Measurements from ENCODE around the gene ATXN10. TPM values are rescaled to one million over a fixed set of nuclear protein-coding genes. Genes with fewer than 3 reads are reported as not detected.

The ATXN10 gene
- total and polyA plus RNA-seq, 2 donors (not counting 1 experiment from before 2014, with no cell fraction given), result 164 to 350 TPM

DNA sequence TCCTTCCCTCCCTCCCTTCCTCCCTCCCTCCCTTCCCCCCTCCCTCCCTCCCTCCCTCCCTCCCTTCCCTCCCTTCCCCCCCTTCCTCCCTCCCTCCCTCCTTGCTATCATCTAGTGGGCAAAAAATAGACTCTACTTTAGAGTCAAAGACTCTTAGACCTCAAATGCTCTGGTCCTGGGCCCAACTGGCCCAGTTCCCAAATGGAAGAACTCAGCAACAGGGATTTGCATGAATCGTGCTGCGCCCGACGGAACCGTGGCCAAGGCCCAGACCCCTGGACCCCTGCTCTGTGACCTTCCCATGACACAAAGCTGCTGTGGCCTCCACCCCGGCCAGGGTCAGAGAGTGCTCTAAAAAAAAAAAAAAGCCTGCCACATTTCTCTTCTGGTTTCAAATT is 207.9 kb downstream of the ATXN10 start:
- Histone ChIP-seq H3K4me2 (ENCODE audit: extremely low read depth, insufficient read depth, low read length) (no peak overlapping the region), H3K9ac (ENCODE audit: insufficient read depth, low read length) (no peak overlapping the region), H3K4me1 (ENCODE audit: control insufficient read depth, extremely low read depth, insufficient read depth, low read length) (no peaks in the 10 kb centered on the region), H3K27ac (ENCODE audit: insufficient read depth, low read length) (no peak overlapping the region), H3K27me3 (ENCODE audit: control insufficient read depth, insufficient read depth, low read length) (peaks cover 19% of the 10 kb centered on the region), H3K4me3 (replicated peaks in 1 of 4; ENCODE audit: control extremely low read depth in 1 of 4, insufficient read depth in 1 of 4, low read depth in 3 of 4, low read length in 4 of 4) (no peak overlapping the region), H4K20me1 (ENCODE audit: control insufficient read depth, extremely low read depth, insufficient read depth, low read length) (no peaks in the 10 kb centered on the region), H2AFZ (ENCODE audit: low read length) (no peak overlapping the region), H3K79me2 (ENCODE audit: control insufficient read depth, insufficient read depth, low read length) (no peaks in the 10 kb centered on the region), H3K9me3 (ENCODE audit: control insufficient read depth, insufficient read depth, low read depth, low read length) (no peaks in the 10 kb centered on the region), H3K36me3 (ENCODE audit: control insufficient read depth, insufficient read depth, low read length) (no peaks in the 10 kb centered on the region)
- TF ChIP-seq EZH2 (IDR thresholded peaks at IDR 0.05; ENCODE audit: low read length, missing control alignments) (no peak), CTCF (conservative IDR thresholded peaks at IDR 0.05 in 1 of 2, IDR thresholded peaks at IDR 0.05 in 1 of 2; ENCODE audit: low read depth in 1 of 2, low read length in 2 of 2) (no peak)
- no peak for DNase-seq (ENCODE audit: low read depth in 2 of 2)

GRCh38 chr22:45880091-45880715 is 208.6 kb downstream of the ATXN10 start:
- Histone ChIP-seq H3K9me3 (ENCODE audit: control insufficient read depth, insufficient read depth, low read depth, low read length) (no peaks in the 10 kb centered on the region), H3K4me1 (ENCODE audit: control insufficient read depth, extremely low read depth, insufficient read depth, low read length) (no peaks in the 10 kb centered on the region), H3K27ac (ENCODE audit: insufficient read depth, low read length) (no peak overlapping the region), H3K36me3 (ENCODE audit: control insufficient read depth, insufficient read depth, low read length) (no peaks in the 10 kb centered on the region), H3K4me3 (replicated peaks in 1 of 4; ENCODE audit: control extremely low read depth in 1 of 4, insufficient read depth in 1 of 4, low read depth in 3 of 4, low read length in 4 of 4) (no peak overlapping the region), H3K4me2 (ENCODE audit: extremely low read depth, insufficient read depth, low read length) (no peak overlapping the region), H3K27me3 (ENCODE audit: control insufficient read depth, insufficient read depth, low read length) (peaks cover 19% of the 10 kb centered on the region), H3K79me2 (ENCODE audit: control insufficient read depth, insufficient read depth, low read length) (no peaks in the 10 kb centered on the region), H3K9ac (ENCODE audit: insufficient read depth, low read length) (no peak overlapping the region), H4K20me1 (ENCODE audit: control insufficient read depth, extremely low read depth, insufficient read depth, low read length) (no peaks in the 10 kb centered on the region), H2AFZ (ENCODE audit: low read length) (no peak overlapping the region)
- TF ChIP-seq EZH2 (IDR thresholded peaks at IDR 0.05; ENCODE audit: low read length, missing control alignments), result no peak
- DNase-seq (ENCODE audit: low read depth in 2 of 2), result no peak

DNA sequence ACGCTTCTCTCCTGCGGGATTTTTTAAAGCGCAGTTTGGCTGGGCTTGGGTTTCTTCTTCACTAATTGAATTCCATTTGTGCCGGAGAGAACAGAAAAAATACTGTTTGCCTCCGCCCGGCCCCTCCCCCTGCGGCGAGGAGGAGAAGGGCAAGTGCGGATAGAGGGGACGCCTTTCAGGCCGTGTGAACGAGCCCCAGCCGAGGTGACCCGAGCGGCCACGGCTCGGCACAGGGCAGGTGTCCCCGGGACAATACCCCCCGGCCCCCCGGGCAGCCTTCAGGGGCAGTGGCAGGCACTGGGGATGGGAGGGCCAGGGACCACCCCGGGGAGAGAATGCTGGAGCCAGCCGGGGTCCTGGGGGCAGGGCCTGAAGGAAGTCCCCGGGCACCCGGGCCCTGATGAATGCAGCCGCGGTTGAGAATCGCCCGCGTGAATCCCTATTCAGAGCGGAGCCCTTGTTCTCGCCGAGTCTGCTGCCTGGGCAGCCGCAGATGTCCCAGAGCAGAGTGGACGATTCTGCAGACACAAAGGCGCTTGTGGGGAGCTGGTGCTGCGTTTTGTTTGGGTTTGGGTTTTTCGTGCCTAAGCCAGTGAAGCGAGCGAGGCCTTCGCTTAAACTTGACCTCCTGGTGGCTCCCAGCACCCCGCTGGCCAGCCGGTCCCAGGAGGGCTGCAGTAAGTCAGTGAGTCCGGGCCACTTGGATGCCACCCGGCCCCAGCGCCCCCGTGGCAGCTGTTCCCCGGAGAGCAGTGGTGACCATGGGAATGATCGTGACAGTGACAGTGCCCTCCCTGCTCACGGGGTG is 209.3 kb downstream of the ATXN10 start:
- no peaks in the 10 kb centered on the region for H4K20me1 ChIP-seq (ENCODE audit: control insufficient read depth, extremely low read depth, insufficient read depth, low read length)
- H2AFZ ChIP-seq (ENCODE audit: low read length), result no peak overlapping the region
- H3K9me3 ChIP-seq (ENCODE audit: control insufficient read depth, insufficient read depth, low read depth, low read length), result no peaks in the 10 kb centered on the region
- no peaks in the 10 kb centered on the region for H3K4me1 ChIP-seq (ENCODE audit: control insufficient read depth, extremely low read depth, insufficient read depth, low read length)
- H3K79me2 ChIP-seq (ENCODE audit: control insufficient read depth, insufficient read depth, low read length), result no peaks in the 10 kb centered on the region
- H3K27ac ChIP-seq (ENCODE audit: insufficient read depth, low read length), result no peak overlapping the region
- TF ChIP-seq EZH2 (IDR thresholded peaks at IDR 0.05; ENCODE audit: low read length, missing control alignments), result peak; percentile 63
- no peak for TF ChIP-seq CTCF (conservative IDR thresholded peaks at IDR 0.05 in 1 of 2, IDR thresholded peaks at IDR 0.05 in 1 of 2; ENCODE audit: low read depth in 1 of 2, low read length in 2 of 2)
- no peak for DNase-seq (ENCODE audit: low read depth in 2 of 2)
- H3K27me3 ChIP-seq (ENCODE audit: control insufficient read depth, insufficient read depth, low read length), result peaks cover 19% of the 10 kb centered on the region
- H3K4me3 ChIP-seq (replicated peaks in 1 of 4; ENCODE audit: control extremely low read depth in 1 of 4, insufficient read depth in 1 of 4, low read depth in 3 of 4, low read length in 4 of 4), result no peak overlapping the region
- no peak overlapping the region for H3K4me2 ChIP-seq (ENCODE audit: extremely low read depth, insufficient read depth, low read length)
- H3K9ac ChIP-seq (ENCODE audit: insufficient read depth, low read length), result no peak overlapping the region
- H3K36me3 ChIP-seq (ENCODE audit: control insufficient read depth, insufficient read depth, low read length), result no peaks in the 10 kb centered on the region

Measured in fibroblast of lung (primary cell).